H1 (cell line): ENCODE results near the gene TOMM34. TPM values are rescaled to one million over a fixed set of nuclear protein-coding genes. Genes with fewer than 3 reads are reported as not detected.

Source experiments
- CTCF ChIA-PET: fragments of 300-600 bp; sonication (Branson Sonifier 250); formaldehyde crosslinking; loops from one replicate; lab custom pipeline; 2021; ENCODE audit not compliant: partially characterized antibody; lab: Charles Lee
- POLR2A ChIA-PET: fragments of 300-600 bp; sonication (Branson Sonifier 250); formaldehyde crosslinking; loops from one replicate; lab custom pipeline; 2021; ENCODE audit warnings: inconsistent platforms; ENCODE audit not compliant: partially characterized antibody; lab: Charles Lee
- DNase-seq, 2 experiments: peaks; one replicate each; pipeline versions ENCODE4 v3.0.0 to v3.0.0-alpha.2; 2010 to 2022; ENCODE audit warnings: low spot score in 2 of 2, low read depth in 1 of 2, mixed read lengths in 1 of 2
- FAIRE-seq: peaks from 2 replicates; lab custom pipeline; 2011; peaks lifted over from hg19 to GRCh38; lab: Jason Lieb, UNC
- H2AFZ ChIP-seq: 2 replicates; pipeline ENCODE4 v1.8.1; 2012; ENCODE audit warnings: low read length, inconsistent platforms
- H2AK5ac ChIP-seq: 2 replicates; pipeline ENCODE4 v1.6.1; 2013; ENCODE audit warnings: low read depth, low read length
- H2BK120ac ChIP-seq: replicated peaks from 2 replicates; pipeline ENCODE3; 2013; ENCODE audit warnings: low read depth, low read length, inconsistent platforms
- H2BK12ac ChIP-seq: 2 replicates; pipeline ENCODE4 v1.6.1; 2013; ENCODE audit warnings: low read depth, low read length
- H2BK15ac ChIP-seq: 2 replicates; pipeline ENCODE4 v1.6.1; 2013; ENCODE audit warnings: low read length
- H2BK20ac ChIP-seq: 2 replicates; pipeline ENCODE4 v1.6.1; 2013; ENCODE audit warnings: low read length
- H2BK5ac ChIP-seq: 2 replicates; pipeline ENCODE4 v1.6.1; 2013; ENCODE audit warnings: low read depth, low read length
- H3K14ac ChIP-seq: 2 replicates; pipeline ENCODE4 v1.6.1; 2013; ENCODE audit warnings: inconsistent platforms; ENCODE audit not compliant: insufficient read length
- H3K18ac ChIP-seq: 2 replicates; pipeline ENCODE4 v1.6.1; 2013; ENCODE audit warnings: low read length; ENCODE audit errors: extremely low read depth
- H3K23ac ChIP-seq: 2 replicates; pipeline ENCODE4 v1.6.1; 2013; ENCODE audit warnings: inconsistent platforms; ENCODE audit not compliant: insufficient read length
- H3K23me2 ChIP-seq: 2 replicates; pipeline ENCODE4 v1.6.1; 2013; ENCODE audit warnings: low read depth, low read length
- H3K27ac ChIP-seq: 2 replicates; pipeline ENCODE4 v1.6.1; 2011; ENCODE audit warnings: low read depth, low read length, inconsistent platforms
- H3K27me3 ChIP-seq, 4 experiments: replicated peaks in 1 of 4; 1 replicate in 1 of 4; 2 replicates in 3 of 4; pipeline versions ENCODE4 v1.6.1 to v1.8.1; 2011 to 2013; ENCODE audit warnings: low read length in 3 of 4, mild to moderate bottlenecking in 3 of 4, inconsistent platforms in 2 of 4, mixed read lengths in 2 of 4, moderate library complexity in 1 of 4; ENCODE audit not compliant: control insufficient read depth in 3 of 4, insufficient read depth in 3 of 4; ENCODE audit errors: extremely low read depth in 1 of 4
- H3K36me3 ChIP-seq, 4 experiments: 2 replicates each; pipeline versions ENCODE4 v1.6.1 to v1.8.1; 2011 to 2013; ENCODE audit warnings: mild to moderate bottlenecking in 4 of 4, low read length in 3 of 4, moderate library complexity in 2 of 4, control low read depth in 1 of 4, inconsistent platforms in 1 of 4; ENCODE audit not compliant: insufficient read depth in 4 of 4, control insufficient read depth in 2 of 4
- H3K4ac ChIP-seq: replicated peaks from 2 replicates; pipeline ENCODE3; 2013; ENCODE audit warnings: low read length, low read depth, mixed read lengths, inconsistent platforms; ENCODE audit not compliant: insufficient read length
- H3K4me1 ChIP-seq, 4 experiments: replicated peaks in 1 of 4; 1 replicate in 1 of 4; 2 replicates in 3 of 4; pipeline versions ENCODE4 v1.6.1 to v1.8.1; 2011 to 2013; ENCODE audit warnings: low read length in 3 of 4, inconsistent platforms in 2 of 4, mixed read lengths in 1 of 4; ENCODE audit not compliant: insufficient read depth in 4 of 4, control insufficient read depth in 3 of 4
- H3K4me2 ChIP-seq, 2 experiments: 2 replicates each; pipeline versions ENCODE4 v1.6.1 to v1.8.1; 2011 to 2013; ENCODE audit warnings: low read depth in 2 of 2, low read length in 2 of 2, control low read depth in 1 of 2, inconsistent platforms in 1 of 2, mild to moderate bottlenecking in 1 of 2; ENCODE audit not compliant: insufficient read depth in 1 of 2
- H3K4me3 ChIP-seq, 4 experiments: fragments of 200-600, 300-600 bp in 1 of 4; sonication (generic), shearing (Covaris generic), sonication (Bioruptor Twin) in 1 of 4; 2 replicates each; pipeline versions ENCODE4 v1.5.1 to v1.8.1; 2011 to 2016; ENCODE audit warnings: low read length in 4 of 4, low read depth in 3 of 4, control low read depth in 2 of 4, inconsistent platforms in 2 of 4, mild to moderate bottlenecking in 2 of 4, mixed read lengths in 1 of 4, moderate library complexity in 1 of 4; ENCODE audit not compliant: insufficient read depth in 2 of 4; ENCODE audit errors: extremely low read depth in 1 of 4
- H3K56ac ChIP-seq: replicated peaks from 2 replicates; pipeline ENCODE3; 2013; ENCODE audit warnings: low read depth, mild to moderate bottlenecking, mixed read lengths, low read length, inconsistent platforms; ENCODE audit not compliant: insufficient read length
- H3K79me1 ChIP-seq: 2 replicates; pipeline ENCODE4 v1.6.1; 2013; ENCODE audit warnings: low read depth, low read length, control low read depth
- H3K79me2 ChIP-seq, 2 experiments: 2 replicates each; pipeline versions ENCODE4 v1.6.1 to v1.8.1; 2012 to 2013; ENCODE audit warnings: low read length in 2 of 2, mild to moderate bottlenecking in 2 of 2, inconsistent platforms in 1 of 2; ENCODE audit not compliant: insufficient read depth in 2 of 2, control insufficient read depth in 1 of 2
- H3K9ac ChIP-seq, 4 experiments: replicated peaks in 1 of 4; 1 replicate in 1 of 4; 2 replicates in 3 of 4; pipeline versions ENCODE4 v1.6.1 to v1.8.1; 2011 to 2013; ENCODE audit warnings: low read depth in 3 of 4, low read length in 3 of 4, control low read depth in 2 of 4, mild to moderate bottlenecking in 2 of 4, moderate library complexity in 2 of 4, inconsistent platforms in 1 of 4; ENCODE audit errors: extremely low read depth in 1 of 4
- H3K9me3 ChIP-seq, 2 experiments: 2 replicates each; pipeline versions ENCODE4 v1.6.1 to v1.8.1; 2012 to 2013; ENCODE audit warnings: mild to moderate bottlenecking in 2 of 2, moderate library complexity in 2 of 2, control low read depth in 1 of 2, inconsistent platforms in 1 of 2, low read depth in 1 of 2, low read length in 1 of 2, mixed read lengths in 1 of 2; ENCODE audit not compliant: insufficient read depth in 2 of 2
- H4K20me1 ChIP-seq, 2 experiments: replicated peaks in 1 of 2; 2 replicates each; pipeline versions ENCODE3 to v1.8.1; 2011 to 2013; ENCODE audit warnings: inconsistent platforms in 2 of 2, low read length in 2 of 2, mild to moderate bottlenecking in 1 of 2; ENCODE audit not compliant: insufficient read depth in 2 of 2, control insufficient read depth in 1 of 2
- H4K5ac ChIP-seq: 2 replicates; pipeline ENCODE4 v1.6.1; 2013; ENCODE audit warnings: low read length, low read depth, mixed read lengths, inconsistent platforms; ENCODE audit not compliant: insufficient read length
- H4K8ac ChIP-seq: 2 replicates; pipeline ENCODE4 v1.8.0; 2013; ENCODE audit warnings: mild to moderate bottlenecking, moderate library complexity, low read length, inconsistent platforms; ENCODE audit not compliant: insufficient read depth; ENCODE audit errors: extremely low read depth
- H4K91ac ChIP-seq: replicated peaks from 2 replicates; pipeline ENCODE3; 2013; ENCODE audit warnings: low read length, mixed read lengths, inconsistent platforms; ENCODE audit not compliant: insufficient read length
- BACH1 ChIP-seq: IDR thresholded peaks from 2 replicates; pipeline ENCODE4 v1.6.1; 2012; ENCODE audit warnings: low read length, improper control_type of control experiment
- EP300 ChIP-seq, 2 experiments: IDR thresholded peaks; 1 replicate in 1 of 2; 2 replicates in 1 of 2; pipeline ENCODE4 v1.6.1; 2011 to 2012; ENCODE audit warnings: low read depth in 2 of 2, low read length in 2 of 2, mild to moderate bottlenecking in 2 of 2, borderline replicate concordance in 1 of 2, inconsistent platforms in 1 of 2, moderate library complexity in 1 of 2
- EZH2 ChIP-seq: fragments of 200-600 bp; sonication (generic); IDR thresholded peaks from 2 replicates; pipeline ENCODE4 v1.7.1; 2012; ENCODE audit warnings: low read depth, mild to moderate bottlenecking, moderate library complexity, low read length, inconsistent platforms; ENCODE audit not compliant: severe bottlenecking
- POU5F1 ChIP-seq: IDR thresholded peaks from 2 replicates; pipeline ENCODE4 v1.6.1; 2011; ENCODE audit warnings: low read depth, mild to moderate bottlenecking, low read length, moderate library complexity
- SP4 ChIP-seq: IDR thresholded peaks from 2 replicates; pipeline ENCODE4 v1.6.1; 2012; ENCODE audit warnings: low read length, inconsistent platforms
- SUZ12 ChIP-seq: fragments of 200-600 bp; sonication (generic); IDR thresholded peaks from 2 replicates; pipeline ENCODE4 v1.6.1; 2012; ENCODE audit warnings: mild to moderate bottlenecking, inconsistent platforms, low read length, moderate library complexity, mixed read lengths
- USF2 ChIP-seq: IDR thresholded peaks from 2 replicates; pipeline ENCODE4 v1.6.1; 2011; ENCODE audit warnings: low read length, improper control_type of control experiment
- YY1 ChIP-seq: IDR thresholded peaks from 2 replicates; pipeline ENCODE4 v1.6.1; 2011; ENCODE audit warnings: low read depth, mild to moderate bottlenecking, low read length
- WGBS, 2 experiments: shearing (Covaris generic) in 1 of 2; methylation state at CpG; one replicate each; pipeline versions ENCODE4 v1.1.6 to v1.1.7; 2013 to 2015; ENCODE audit warnings: low lambda C conversion rate in 2 of 2, mixed read lengths in 2 of 2, inconsistent platforms in 1 of 2, low coverage in 1 of 2, missing lambda C conversion rate in 1 of 2; ENCODE audit not compliant: insufficient replicate concordance in 2 of 2, insufficient coverage in 1 of 2, insufficient read length in 1 of 2; ENCODE audit errors: extremely low coverage in 1 of 2, missing lambda C conversion rate in 1 of 2; 5-methylcytosine and 5-hydroxymethylcytosine counted together
- polyA plus RNA-seq, 7 experiments: library from polyadenylated mRNA; depleted of rRNA in 3 of 7; stranded (reverse) in 5 of 7; unstranded in 2 of 7; fragments of >200 nt in 5 of 7; fragments of 200-250 nt in 2 of 7; gene quantifications; 1 replicate in 5 of 7; 2 replicates in 1 of 7; 4 replicates in 1 of 7; pipeline versions ENCODE4 v1.2.1 to v1.2.3, GENCODE V29; 2011 to 2013; ENCODE audit warnings: missing spikeins in 2 of 7, mixed read lengths in 2 of 7
- total RNA-seq: library from RNA; stranded (reverse); fragmentation: NEBNext Ultra II Directional; extraction: Animal tissue kit (Norgen Biotek cat#: 25700); gene quantifications from 2 replicates; pipeline ENCODE4 v1.2.1, GENCODE V29; 2021

Gene TOMM34
- total and polyA plus RNA-seq, 2 of the 8 experiments (the other 6 are each of a cell fraction or from before 2014, with no cell fraction given), result 32.1 to 35.1 TPM

GRCh38 chr20:44948107-44948506 lies 12.1 kb downstream of the TOMM34 start:
- H2BK20ac ChIP-seq, result no peak overlapping the region
- FAIRE-seq, result no peak
- H4K8ac ChIP-seq, result no peak overlapping the region

More at GRCh38 chr20:44948107-44948506, 12.1 kb downstream of the TOMM34 start:
- no peak overlapping the region for H3K9ac ChIP-seq
- no peak overlapping the region for H3K23ac ChIP-seq
- H3K36me3 ChIP-seq, result peaks cover 9 to 71% (median 50%) of the 10 kb centered on the region in 4 experiments
- peaks cover 2% of the 10 kb centered on the region in 2 experiments for H4K20me1 ChIP-seq
- 93% methylated on average over 5 of the region's 5 CpGs; no CpG with 5 or more reads in 1 of the 2 experiments for WGBS, 2 experiments
- no peak for TF ChIP-seq BACH1
- TF ChIP-seq YY1, result no peak
- no peak for TF ChIP-seq POU5F1
- TF ChIP-seq EP300 (IDR thresholded peaks at IDR 0.05; ENCODE audit: borderline replicate concordance in 1 of 2, low read depth in 2 of 2, low read length in 2 of 2), result no peak
- no peak for TF ChIP-seq USF2
- no peak for TF ChIP-seq SUZ12
- TF ChIP-seq SP4, result no peak
- TF ChIP-seq EZH2, result no peak
- TF ChIP-seq, all 59 proteins: peak for 0
- no peak overlapping the region for H3K18ac ChIP-seq
- H2AFZ ChIP-seq, result no peak overlapping the region
- H3K4me1 ChIP-seq, result no peaks in the 10 kb centered on the region
- H3K9me3 ChIP-seq, result no peaks in the 10 kb centered on the region
- H3K4me2 ChIP-seq, result no peak overlapping the region
- ChIA-PET CTCF (interaction anchor here (1.2 to 1.5 kb wide), 2 partner anchors 41 to 52 kb away, joined by 3 to 5 read pairs; no protein-coding TSS in a partner anchor), POLR2A (interaction anchor here (0.8 to 2.5 kb wide), 5 partner anchors 11 to 27 kb away, joined by 3 to 12 read pairs (median 5); partner anchors contain the start of gene TOMM34)
- no peak overlapping the region for H3K4ac ChIP-seq
- no peaks in the 10 kb centered on the region for H3K23me2 ChIP-seq
- H3K14ac ChIP-seq, result no peak overlapping the region
- H2BK5ac ChIP-seq, result no peak overlapping the region
- no peak overlapping the region for H2BK12ac ChIP-seq
- no peak overlapping the region for H2AK5ac ChIP-seq
- H4K5ac ChIP-seq, result no peak overlapping the region
- no peak overlapping the region for H2BK15ac ChIP-seq
- H2BK120ac ChIP-seq, result no peak overlapping the region
- no peaks in the 10 kb centered on the region for H3K79me1 ChIP-seq
- no peak overlapping the region for H3K56ac ChIP-seq
- no peak overlapping the region for H4K91ac ChIP-seq
- H3K27me3 ChIP-seq, result no peaks in the 10 kb centered on the region
- DNase-seq, result no peak
- H3K4me3 ChIP-seq, result no peak overlapping the region
- H3K27ac ChIP-seq, result no peak overlapping the region
- H3K79me2 ChIP-seq, result no peaks in the 10 kb centered on the region
